Osteocyte (in vitro differentiated cells): ENCODE results near the gene CLTA. TPM values are rescaled to one million over a fixed set of nuclear protein-coding genes. Genes with fewer than 3 reads are reported as not detected.
"Not testable (repeated sequence)": the region's sequence is repeated elsewhere in the genome, so short reads cannot be mapped to it uniquely, and the experiment has no call there.

Experiments
- DNase-seq: peaks from one replicate; pipeline ENCODE4 v3.0.0; 2021; ENCODE audit warnings: mixed read lengths; ENCODE audit not compliant: unreplicated experiment; ENCODE audit errors: extremely low spot score
- H3K27ac Mint-ChIP-seq: one replicate; pipeline ENCODE4 v1.8.0; 2021; ENCODE audit warnings: mild to moderate bottlenecking, mixed read lengths; ENCODE audit not compliant: unreplicated experiment
- H3K27me3 Mint-ChIP-seq: one replicate; pipeline ENCODE4 v1.8.0; 2021; ENCODE audit warnings: mixed read lengths; ENCODE audit not compliant: unreplicated experiment
- H3K36me3 Mint-ChIP-seq: one replicate; pipeline ENCODE4 v1.8.0; 2021; ENCODE audit warnings: mixed read lengths; ENCODE audit not compliant: unreplicated experiment
- H3K4me1 Mint-ChIP-seq: one replicate; pipeline ENCODE4 v1.8.0; 2021; ENCODE audit warnings: mixed read lengths; ENCODE audit not compliant: unreplicated experiment
- H3K4me3 Mint-ChIP-seq: one replicate; pipeline ENCODE4 v1.8.0; 2021; ENCODE audit warnings: mild to moderate bottlenecking, moderate library complexity, mixed read lengths; ENCODE audit not compliant: unreplicated experiment
- H3K9me3 Mint-ChIP-seq: one replicate; pipeline ENCODE4 v1.8.0; 2021; ENCODE audit warnings: mixed read lengths; ENCODE audit not compliant: unreplicated experiment
- CTCF ChIP-seq: fragments of 200-600 bp; sonication (generic); IDR thresholded peaks from 2 replicates; pipeline ENCODE4 v1.5.0; 2021; ENCODE audit warnings: antibody characterized with exemption, mild to moderate bottlenecking, moderate library complexity
- total RNA-seq: library from RNA; stranded (reverse); gene quantifications from 2 replicates; pipeline ENCODE4 v1.2.1, GENCODE V29; 2021

CLTA gene
- total RNA-seq, 1 donor from 2014 or later = 260 TPM

GRCh38 chr9:36158917-36159316 is 31.8 kb upstream of the CLTA start:
- no peaks in the 10 kb centered on the region for H3K27me3 Mint-ChIP-seq
- DNase-seq = no peak
- H3K36me3 Mint-ChIP-seq = peaks cover 4% of the 10 kb centered on the region
- H3K4me1 Mint-ChIP-seq = peaks cover 44% of the 10 kb centered on the region
- H3K27ac Mint-ChIP-seq = no peak overlapping the region
- no peak for TF ChIP-seq CTCF
- no peak overlapping the region for H3K4me3 Mint-ChIP-seq
- H3K9me3 Mint-ChIP-seq = no peaks in the 10 kb centered on the region

- not testable (repeated sequence) for H3K9me3 Mint-ChIP-seq, H3K27ac Mint-ChIP-seq, DNase-seq, H3K36me3 Mint-ChIP-seq, H3K4me3 Mint-ChIP-seq, H3K27me3 Mint-ChIP-seq
- peaks cover 42% of the 10 kb centered on the region for H3K4me1 Mint-ChIP-seq
These were observed 31.2 kb upstream of the CLTA start for GRCh38 chr9:36159509-36159908.

- H3K27ac Mint-ChIP-seq = peak overlapping the region; percentile 71
- not testable (repeated sequence) for H3K36me3 Mint-ChIP-seq, H3K9me3 Mint-ChIP-seq, H3K27me3 Mint-ChIP-seq, DNase-seq, H3K4me3 Mint-ChIP-seq
- H3K4me1 Mint-ChIP-seq = peaks cover 42% of the 10 kb centered on the region
These were observed 30.6 kb upstream of the CLTA start for GRCh38 chr9:36160126-36160525.

GRCh38 chr9:36161187-36161586 is 29.5 kb upstream of the CLTA start:
- TF ChIP-seq CTCF = no peak
- peaks cover 4% of the 10 kb centered on the region for H3K36me3 Mint-ChIP-seq
- H3K27ac Mint-ChIP-seq = peak overlapping the region; percentile 93
- H3K27me3 Mint-ChIP-seq = no peaks in the 10 kb centered on the region
- no peak for DNase-seq
- H3K4me3 Mint-ChIP-seq = no peak overlapping the region
- no peaks in the 10 kb centered on the region for H3K9me3 Mint-ChIP-seq
- peaks cover 50% of the 10 kb centered on the region for H3K4me1 Mint-ChIP-seq

- Mint-ChIP-seq H3K36me3 (no peaks in the 10 kb centered on the region), H3K4me3 (no peak overlapping the region), H3K27me3 (no peaks in the 10 kb centered on the region), H3K27ac (peak overlapping the region; percentile 93), H3K9me3 (no peaks in the 10 kb centered on the region), H3K4me1 (peaks cover 57% of the 10 kb centered on the region)
- DNase-seq = no peak
- TF ChIP-seq CTCF = no peak
These were observed 28.4 kb upstream of the CLTA start for GRCh38 chr9:36162211-36162738.

- Mint-ChIP-seq H3K36me3 (no peaks in the 10 kb centered on the region), H3K27me3 (no peaks in the 10 kb centered on the region), H3K27ac (peak overlapping the region; percentile 93), H3K4me1 (peaks cover 55% of the 10 kb centered on the region), H3K4me3 (no peak overlapping the region), H3K9me3 (no peaks in the 10 kb centered on the region)
- no peak for TF ChIP-seq CTCF
- DNase-seq = peak; percentile 88
These were observed 27.5 kb upstream of the CLTA start for GRCh38 chr9:36163049-36163785.
